NCI-H146 treated with DMSO at 0.1 percent for 48 hours (cell line): Measurements from ENCODE around the gene RNF5.

Source experiments
- DNase-seq: peaks from one replicate; lab custom pipeline; 2025; ENCODE audit not compliant: unreplicated experiment; lab: John Stamatoyannopoulos, UW

RNF5 gene

DNA sequence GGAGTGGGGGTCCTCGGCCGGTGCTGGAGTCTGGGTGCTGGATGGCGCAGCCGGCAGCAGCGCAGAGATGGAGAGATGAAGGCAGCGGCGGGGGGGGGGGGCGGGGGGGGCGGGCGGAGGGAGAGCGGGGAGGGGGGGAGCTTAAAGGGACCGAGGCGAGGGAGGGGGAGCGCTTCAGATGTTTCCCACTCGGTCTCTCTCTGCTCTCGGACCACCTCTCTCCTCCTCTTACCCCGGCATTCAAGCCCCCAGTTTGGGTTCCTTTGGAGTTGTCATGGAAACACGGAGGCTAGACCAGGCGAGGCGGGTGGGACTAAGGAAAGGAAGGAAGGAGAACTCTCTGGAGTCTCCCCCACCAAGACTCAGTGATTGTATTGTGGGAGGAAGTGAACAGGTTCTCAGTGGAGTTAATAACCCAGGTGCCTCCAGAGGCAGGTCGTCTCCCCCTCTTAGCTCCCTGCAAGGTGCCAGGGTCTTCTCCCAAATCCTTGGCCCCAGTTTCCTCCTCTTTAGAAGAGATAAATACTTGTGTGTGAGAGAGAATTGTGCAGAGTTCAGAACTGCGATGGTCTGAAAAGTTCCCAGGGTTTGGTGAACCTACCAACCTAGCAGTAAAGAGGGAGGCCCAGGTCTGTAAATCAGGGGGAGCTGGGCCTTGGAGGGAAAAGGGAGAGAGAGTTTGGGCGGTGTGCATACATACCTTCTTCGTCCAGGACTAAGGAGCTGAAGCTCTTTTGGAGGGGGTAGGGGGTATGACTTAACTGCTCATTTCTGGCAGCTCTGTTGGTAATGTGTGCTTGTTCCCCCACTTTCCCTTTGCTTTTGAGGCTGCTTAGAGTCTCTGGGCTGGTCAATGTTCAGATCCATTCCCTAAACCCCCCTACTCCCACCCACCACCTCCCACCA lies 26.1 kb upstream of the RNF5 start, which contains the start of gene PRRT1:
PRRT1 (minus strand) TSS at position 77 of the 906 bp plus-strand sequence. CDS start 112 bp downstream, outside the sequence.
- no peak for DNase-seq

GRCh38 chr6:32152769-32153563 lies 25.2 kb upstream of the RNF5 start:
- DNase-seq: no peak

GRCh38 chr6:32153564-32154513 lies 24.4 kb upstream of the RNF5 start, which contains the start of gene PPT2:
Gene PPT2, plus strand, starts transcription at chr6:32154141. Its CDS starts 454 bp downstream, at chr6:32154595.
- DNase-seq: peak; percentile 58

- DNase-seq: peak; percentile 68
These were observed 23.6 kb upstream of the RNF5 start for GRCh38 chr6:32154514-32155161.

DNA sequence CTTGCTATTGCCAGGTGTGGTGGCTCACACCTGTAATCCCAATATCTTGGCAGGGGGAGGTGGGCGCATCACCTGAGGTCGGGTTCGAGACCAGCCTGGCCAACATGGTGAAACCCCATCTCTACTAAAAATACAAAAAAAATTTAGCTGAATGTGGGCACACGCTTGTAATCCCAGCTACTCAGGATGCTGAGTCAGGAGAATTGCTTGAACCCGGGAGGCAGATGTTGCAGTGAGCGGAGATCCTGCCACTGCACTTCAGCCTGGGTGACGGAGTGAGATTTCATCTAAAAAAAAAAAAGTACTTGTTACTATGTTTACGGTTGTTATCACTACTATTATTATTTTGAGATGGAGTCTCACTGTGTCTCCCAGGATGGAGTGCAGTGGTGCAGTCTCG lies 21.3 kb upstream of the RNF5 start:
- DNase-seq: no peak

DNA sequence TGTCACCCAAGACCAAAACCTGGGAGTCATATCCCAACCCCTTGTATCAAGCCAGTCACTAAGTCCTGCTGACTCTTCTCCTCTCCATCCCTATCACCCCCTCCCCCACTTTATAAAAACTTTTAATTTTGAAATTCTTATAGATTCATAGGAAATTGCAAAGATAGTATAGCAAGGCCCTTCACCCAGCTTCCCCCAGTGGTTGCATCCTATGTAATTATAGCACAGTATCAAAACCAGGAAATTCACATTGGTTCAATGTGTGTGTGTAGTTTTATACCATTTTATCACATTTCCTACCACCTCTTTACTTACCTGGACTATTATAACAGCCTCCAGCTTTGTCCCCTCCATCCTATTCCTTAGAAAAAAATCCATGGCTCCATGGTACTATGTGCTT lies 20.2 kb upstream of the RNF5 start:
- DNase-seq: no peak

DNA sequence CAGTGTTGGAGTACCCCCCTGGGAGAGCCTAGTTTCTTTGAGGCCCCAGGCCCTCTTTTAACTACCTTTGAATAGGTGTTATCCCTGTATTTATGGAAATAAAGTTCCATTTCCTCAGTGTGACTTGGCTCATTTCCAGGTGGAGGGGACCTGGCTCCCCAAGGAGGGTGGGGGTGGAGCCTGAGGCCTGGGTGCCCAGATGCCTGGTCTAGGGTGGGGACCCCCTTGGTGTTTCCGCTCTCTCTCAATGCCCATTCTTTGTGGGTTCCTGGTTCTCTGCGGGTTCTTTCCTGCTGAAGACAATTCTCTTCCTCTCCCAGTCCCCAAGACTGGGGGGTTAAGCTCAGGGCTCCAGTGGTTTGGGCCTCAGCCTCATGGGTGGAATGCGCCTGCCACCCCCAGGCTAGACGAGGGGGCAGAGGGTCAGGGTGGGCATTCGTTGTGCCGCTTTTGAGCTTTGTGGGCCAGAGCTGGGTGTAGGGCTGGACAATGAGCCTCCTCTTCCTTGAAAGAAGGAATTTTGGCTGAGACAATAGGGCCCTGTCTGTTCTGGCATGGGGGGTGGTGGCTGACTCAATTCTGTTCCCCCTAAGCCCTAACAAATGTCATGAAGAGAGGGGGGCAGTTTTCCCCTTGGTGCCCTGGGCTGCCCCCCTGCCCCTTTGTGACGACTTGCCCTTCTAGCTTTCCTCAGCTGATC lies 14.5 kb upstream of the RNF5 start:
- DNase-seq: no peak

- DNase-seq: no peak
These were observed 13.9 kb upstream of the RNF5 start, which contains the start of gene EGFL8 for GRCh38 chr6:32164295-32164694. Gene EGFL8, plus strand, starts transcription at chr6:32164595. Its CDS starts 1,571 bp downstream, at chr6:32166166.

GRCh38 chr6:32166411-32167061 lies 11.7 kb upstream of the RNF5 start:
- no peak for DNase-seq

- peak; percentile 46 for DNase-seq
These were observed 10.9 kb upstream of the RNF5 start for GRCh38 chr6:32167154-32167760.

GRCh38 chr6:32167761-32168262 lies 10.4 kb upstream of the RNF5 start:
- DNase-seq: no peak

- no peak for DNase-seq
These were observed 9.9 kb upstream of the RNF5 start for GRCh38 chr6:32168350-32168749.

DNA sequence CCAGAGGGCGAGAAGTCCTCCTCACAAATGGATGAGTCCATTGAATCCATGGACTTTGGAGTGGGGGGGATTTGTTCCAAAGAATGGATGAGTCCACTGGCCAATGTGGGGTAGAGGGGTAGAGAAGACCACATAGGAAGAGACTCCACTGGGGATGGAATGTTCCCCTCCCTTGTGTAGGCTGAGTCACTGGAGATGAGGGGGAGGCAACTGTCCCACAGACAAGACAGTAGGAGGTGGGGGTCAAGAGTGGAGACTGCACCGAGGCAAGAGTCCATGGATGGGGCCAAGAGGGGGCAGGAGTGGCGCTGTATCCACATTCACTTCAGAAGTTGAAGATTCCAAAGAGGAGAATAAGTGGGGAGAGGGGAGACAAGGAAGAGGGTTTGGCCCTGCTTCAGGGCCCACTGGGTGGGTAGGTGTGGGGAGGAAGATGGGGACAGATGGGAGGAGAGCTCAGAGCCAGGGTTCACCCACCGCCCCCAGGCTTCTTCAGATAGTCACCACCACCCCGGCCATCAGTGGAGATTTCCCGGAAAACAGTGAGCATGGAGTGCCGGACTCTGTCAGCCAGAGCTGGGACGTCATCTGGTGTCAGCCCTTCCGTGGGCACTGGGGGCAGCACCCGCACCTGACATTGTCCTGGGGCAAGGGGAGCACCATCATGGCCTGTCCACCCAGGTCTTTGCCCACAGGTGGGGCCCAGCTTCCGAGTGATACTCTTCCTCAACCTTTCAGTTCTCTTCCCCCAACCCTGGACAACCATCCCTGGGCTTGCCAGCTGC lies 9.2 kb upstream of the RNF5 start:
- no peak for DNase-seq

GRCh38 chr6:32170294-32170693 lies 7.9 kb upstream of the RNF5 start:
- DNase-seq: no peak

DNA sequence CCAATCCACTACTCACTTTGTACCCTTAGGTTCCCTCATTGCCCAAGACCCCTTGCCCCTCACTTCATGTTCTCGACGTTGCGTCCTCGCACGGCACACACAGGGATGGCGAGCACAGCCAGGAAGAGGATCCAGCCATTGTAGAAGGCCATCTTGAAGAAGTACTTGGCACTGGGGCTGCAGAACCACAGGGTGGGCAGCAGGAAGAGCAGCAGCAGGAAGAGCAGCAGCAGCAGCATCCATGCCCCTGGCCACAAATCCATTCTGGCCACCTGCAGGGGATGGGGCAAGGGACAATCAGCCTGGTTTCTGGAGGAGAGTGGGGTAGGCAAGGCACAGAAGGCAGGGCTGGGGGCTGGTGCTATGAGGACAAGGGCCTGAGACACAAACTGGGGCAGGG lies 7.0 kb upstream of the RNF5 start:
- no peak for DNase-seq

DNA sequence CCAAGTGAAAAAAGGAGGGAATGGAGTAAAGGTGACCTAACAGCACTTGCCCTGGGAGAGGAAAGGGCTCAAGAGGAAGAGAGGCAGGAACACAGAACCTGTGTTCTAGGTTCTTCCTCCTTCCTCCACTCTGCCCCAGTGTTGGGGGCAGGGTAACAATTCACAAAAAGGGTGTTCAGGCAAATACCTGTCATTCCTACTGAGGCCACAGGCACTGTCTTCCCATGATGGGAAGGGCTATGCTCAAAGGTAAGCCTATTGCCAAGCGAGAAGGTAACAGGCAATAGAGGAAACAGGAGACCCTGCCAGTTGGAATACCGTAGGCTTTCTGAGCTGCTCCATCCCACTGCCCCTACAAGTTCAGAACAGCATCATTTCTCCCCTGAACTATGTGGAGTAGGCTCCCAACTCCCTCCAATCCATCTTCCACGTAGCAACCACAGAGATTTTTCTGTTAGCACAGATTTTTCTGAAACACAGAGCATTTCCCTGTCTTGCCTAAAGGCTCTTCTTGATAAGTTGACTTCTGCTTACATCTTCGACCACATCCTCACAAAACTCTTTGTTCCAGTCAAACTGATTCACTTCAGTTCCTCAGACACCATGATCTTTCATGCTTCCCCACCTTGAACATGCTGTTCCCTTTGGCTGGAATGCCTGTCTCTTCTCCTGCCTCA lies 5.0 kb upstream of the RNF5 start:
- DNase-seq: no peak

DNA sequence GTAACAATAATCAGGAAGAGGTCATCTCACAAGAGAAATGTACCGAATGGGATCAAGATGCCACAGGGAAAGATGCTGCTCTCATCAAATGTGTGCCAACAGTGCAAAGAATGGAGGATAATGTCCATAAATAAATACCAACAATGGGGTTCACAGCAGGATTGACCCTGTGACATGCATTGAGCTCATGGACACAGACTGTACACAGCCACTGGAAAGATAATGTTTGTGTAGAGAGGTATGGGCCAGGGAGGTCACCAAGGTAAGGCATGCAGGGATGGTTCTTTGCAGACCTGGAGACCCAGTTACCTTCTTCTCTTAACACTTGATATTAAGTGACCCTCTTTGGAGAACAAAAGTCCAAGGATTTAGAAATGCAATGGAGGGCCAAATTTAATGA lies 3.8 kb upstream of the RNF5 start:
- DNase-seq: no peak
